ENCODE data around the gene DGKG. TPM values are rescaled to one million over a fixed set of nuclear protein-coding genes. Genes with fewer than 3 reads are reported as not detected.
A peak's percentile ranks its signal among the peaks of the same experiment; 100 is the strongest.

DGKG gene
- total RNA-seq, 2 donors from 2014 or later = 0.17 to 0.64 TPM

DNA sequence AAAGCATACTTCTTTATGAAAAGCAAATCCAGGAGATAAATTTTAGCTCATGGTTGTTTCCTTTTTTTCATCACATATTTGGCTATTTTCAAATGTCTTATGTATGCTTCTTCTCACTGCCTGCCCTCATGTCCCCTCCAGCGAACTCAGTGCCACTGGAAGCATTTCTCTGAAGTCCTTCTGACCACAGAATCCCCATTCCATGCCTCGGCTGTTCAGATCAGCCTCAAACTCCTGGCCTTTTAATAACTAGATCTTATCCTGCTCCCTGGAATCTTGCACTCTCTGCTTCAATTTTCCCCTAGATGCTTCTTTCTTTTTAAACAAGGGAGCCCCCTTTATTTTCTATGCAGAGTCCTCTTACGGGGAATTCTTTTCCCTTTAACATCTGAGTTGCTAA is 263.3 kb downstream of the DGKG start:
- intact Hi-C loops (cut with DNase I) = no loop called here
- H3K27me3 ChIP-seq = no peaks in the 10 kb centered on the region
- H3K27ac ChIP-seq = no peak overlapping the region
- no peaks in the 10 kb centered on the region for H3K36me3 ChIP-seq
- H3K4me3 ChIP-seq = no peak overlapping the region
- H3K9ac ChIP-seq (ENCODE audit: low read depth in 2 of 2, low read length in 2 of 2) = no peak overlapping the region
- no peak for TF ChIP-seq CTCF (IDR thresholded peaks at IDR 0.05)
- no peak for DNase-seq
- no peaks in the 10 kb centered on the region for H3K9me3 ChIP-seq
- H3K4me1 ChIP-seq = peaks cover 13% of the 10 kb centered on the region

DNA sequence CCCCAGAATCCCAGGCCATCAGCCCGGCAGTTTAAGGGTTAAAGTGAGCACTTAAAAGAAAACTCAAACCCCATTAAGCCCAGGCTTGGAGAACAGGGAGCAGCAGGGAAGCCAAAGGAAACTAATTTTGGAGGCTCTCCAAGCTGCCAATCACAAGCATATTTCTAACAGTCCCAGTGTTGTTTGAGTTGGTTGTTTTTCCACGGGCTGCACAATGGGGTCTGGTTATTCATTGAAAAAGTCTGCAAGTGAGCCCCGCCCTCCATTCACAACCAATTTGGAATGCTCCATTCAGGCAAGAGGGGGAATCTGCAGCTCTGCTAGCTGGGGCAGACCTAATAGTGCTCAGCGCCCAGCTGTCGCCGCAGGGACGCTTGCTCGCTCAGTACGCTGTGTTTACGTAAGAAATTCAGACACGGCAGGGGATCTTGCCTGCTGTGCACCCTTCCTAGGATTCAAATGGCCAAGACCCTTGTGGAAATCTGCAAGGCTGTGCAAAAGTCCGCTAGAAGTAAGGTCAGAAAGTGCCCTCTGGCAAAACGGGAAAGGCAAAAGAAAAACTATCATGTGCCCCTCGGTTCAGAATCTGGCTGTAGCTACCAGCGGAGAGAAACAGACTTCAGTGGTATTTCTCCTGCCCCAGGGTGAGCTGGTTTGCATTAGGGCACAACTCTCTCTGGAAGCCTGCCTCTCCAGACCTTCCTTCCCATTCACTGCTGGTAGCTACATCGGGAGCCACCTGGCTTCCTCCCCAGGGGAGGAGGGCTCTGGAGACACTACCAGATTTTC is 264.2 kb downstream of the DGKG start:
- Histone ChIP-seq H3K27me3 (no peaks in the 10 kb centered on the region), H3K9ac (ENCODE audit: low read depth in 2 of 2, low read length in 2 of 2) (peak overlapping the region in 1 of 2 donors; percentile 62)

DNA sequence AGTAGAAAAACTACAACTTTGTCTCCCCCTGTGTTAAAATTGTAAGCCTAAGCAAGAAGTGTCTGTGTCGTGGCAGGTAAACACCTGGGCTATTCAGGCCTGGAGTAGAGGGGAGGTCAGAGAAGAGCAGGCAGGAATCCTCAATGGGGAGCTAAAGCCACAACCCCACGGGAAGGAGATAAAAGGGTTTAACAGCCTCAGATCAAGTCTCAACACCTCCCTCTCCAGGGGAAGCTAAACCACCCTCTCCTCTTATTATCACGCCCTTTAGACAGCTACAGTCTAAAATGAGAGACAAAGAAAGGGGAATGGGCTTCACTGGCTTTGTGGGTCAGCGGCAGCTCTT is 264.7 kb downstream of the DGKG start:
- H3K36me3 ChIP-seq = no peaks in the 10 kb centered on the region
- DNase-seq = no peak
- peak overlapping the region in 1 of 2 donors; percentile 62 for H3K9ac ChIP-seq (ENCODE audit: low read depth in 2 of 2, low read length in 2 of 2)
- H3K4me3 ChIP-seq = peak overlapping the region; percentile 1
- TF ChIP-seq CTCF (IDR thresholded peaks at IDR 0.05) = no peak
- H3K9me3 ChIP-seq = no peaks in the 10 kb centered on the region
- no peak overlapping the region for H3K27ac ChIP-seq
- intact Hi-C loops (cut with DNase I) = no loop called here
- peaks cover 13% of the 10 kb centered on the region for H3K4me1 ChIP-seq
- no peaks in the 10 kb centered on the region for H3K27me3 ChIP-seq

More for the DNA sequence above, 264.2 kb downstream of the DGKG start:
- intact Hi-C loops (cut with DNase I) = no loop called here
- DNase-seq = peak; percentile 86
- TF ChIP-seq CTCF (IDR thresholded peaks at IDR 0.05) = no peak
- Histone ChIP-seq H3K4me3 (peak overlapping the region; percentile 1), H3K27ac (no peak overlapping the region), H3K9me3 (no peaks in the 10 kb centered on the region), H3K4me1 (peaks cover 13% of the 10 kb centered on the region), H3K36me3 (no peaks in the 10 kb centered on the region)

Other genes with a start within 250 kb of the DGKG start
- 1 to 10 TPM; 2.3 to 2.6 TPM for gene CRYGS, start 182.1 kb upstream of the DGKG start, total RNA-seq
- gene TBCCD1, start 205.1 kb upstream of the DGKG start, total RNA-seq = 10 to 100 TPM; 10.4 to 14.3 TPM
- 10 to 100 TPM; 54.7 to 72.5 TPM for gene DNAJB11, start 208.5 kb upstream of the DGKG start, total RNA-seq